NOMO-1 treated with DMSO at 0.1 percent for 48 hours (cell line): ENCODE measurements around the gene CCNJL.

Source experiments
- DNase-seq: peaks from one replicate; lab custom pipeline; 2025; ENCODE audit not compliant: unreplicated experiment; lab: John Stamatoyannopoulos, UW

CCNJL gene

DNA sequence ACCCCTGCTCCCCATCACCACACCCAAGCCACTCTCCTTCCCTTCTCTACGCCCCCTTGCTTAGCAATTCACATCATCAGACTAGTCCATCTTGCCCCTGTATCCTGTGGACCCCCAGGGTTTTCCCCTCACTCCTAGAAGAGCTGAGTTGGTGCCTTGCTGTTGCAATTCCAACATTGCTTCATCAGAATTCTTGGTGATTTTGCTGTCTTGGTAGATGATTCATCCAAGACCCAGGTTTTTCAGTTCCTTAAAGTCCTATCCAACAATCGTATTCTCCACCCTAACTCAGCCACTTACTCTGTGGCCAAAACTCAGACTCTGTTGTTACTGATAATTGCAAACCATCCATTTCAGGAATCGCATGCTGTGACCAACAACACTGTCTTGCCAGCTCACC, 21.4 kb upstream of the CCNJL start:
- DNase-seq = peak; percentile 91

DNA sequence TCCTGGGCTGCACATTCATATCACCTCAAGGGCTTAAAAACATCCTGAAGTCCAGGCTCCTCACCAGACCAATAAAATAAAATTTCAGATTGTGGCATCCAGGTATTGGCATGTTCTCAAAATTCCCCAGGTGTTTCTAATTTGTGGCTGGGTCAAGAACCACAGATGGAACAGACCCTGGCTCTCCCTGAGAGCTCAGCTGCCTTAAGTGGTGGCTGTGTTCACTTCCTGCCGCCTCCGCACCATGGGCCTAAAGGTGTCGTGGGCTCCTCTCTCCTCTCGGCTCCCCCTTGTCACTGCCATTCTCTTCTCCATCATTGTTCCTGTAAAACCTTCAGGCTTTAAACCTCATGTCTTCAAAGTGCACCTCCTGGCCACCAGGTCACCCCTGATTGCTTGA, 17.8 kb upstream of the CCNJL start:
- no peak for DNase-seq

DNA sequence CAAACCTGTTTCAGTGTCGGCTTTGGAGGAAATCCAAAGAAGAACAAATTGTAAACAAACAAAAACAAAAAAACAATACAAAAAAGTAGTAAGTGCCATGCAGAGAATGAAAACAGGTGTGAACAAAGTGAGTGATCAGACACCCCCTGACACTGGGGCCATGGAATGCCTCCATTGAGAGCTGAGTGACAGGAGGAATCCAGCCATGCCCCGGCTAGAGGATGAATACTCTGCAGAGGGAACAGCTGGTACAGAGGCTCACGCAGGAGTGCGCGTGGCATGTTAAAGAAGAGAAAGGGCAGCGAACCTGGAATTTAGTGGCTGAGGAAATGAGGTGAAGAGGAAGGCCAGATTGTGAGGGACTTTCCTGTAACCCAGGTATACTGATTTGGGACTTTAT, 15.5 kb upstream of the CCNJL start:
- no peak for DNase-seq

DNA sequence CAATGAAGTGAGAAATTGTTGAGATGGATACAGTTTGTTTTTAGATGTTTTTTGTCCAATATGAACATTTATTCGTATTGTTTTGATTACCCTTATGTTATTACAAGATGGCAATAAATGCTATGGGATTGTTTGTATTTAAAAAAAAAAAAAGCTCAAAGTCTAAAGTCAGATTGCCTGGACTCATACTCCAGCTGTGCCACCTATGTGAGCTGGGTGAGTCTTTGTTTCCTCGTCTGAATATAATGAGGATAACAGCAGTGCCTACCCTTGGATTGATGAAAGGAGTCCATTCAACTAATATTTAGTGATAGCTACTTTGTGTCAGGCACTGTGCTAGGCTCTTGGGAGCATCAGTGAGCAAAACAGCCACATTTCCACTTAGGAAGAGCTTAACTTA, 14.6 kb upstream of the CCNJL start:
- no peak for DNase-seq

DNA sequence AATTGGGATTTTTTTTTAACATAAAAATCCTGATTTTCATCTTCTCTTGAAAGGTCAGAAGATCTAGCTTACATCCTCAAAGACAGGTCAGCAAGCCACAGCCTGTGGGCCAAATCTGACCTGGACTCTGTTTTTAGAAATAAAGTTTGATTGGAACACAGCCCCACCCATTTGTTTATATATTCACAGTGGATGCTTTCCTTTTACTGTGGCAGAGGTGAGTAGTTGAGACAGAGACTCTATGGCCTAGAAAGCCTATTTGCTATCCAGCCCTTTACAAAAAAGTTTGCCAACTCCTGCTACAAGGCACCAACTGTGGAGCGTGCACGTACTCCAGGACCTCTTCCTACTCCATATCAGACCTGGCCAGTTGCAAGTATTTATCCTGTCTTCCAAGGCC, 13.4 kb upstream of the CCNJL start:
- DNase-seq = no peak

DNA sequence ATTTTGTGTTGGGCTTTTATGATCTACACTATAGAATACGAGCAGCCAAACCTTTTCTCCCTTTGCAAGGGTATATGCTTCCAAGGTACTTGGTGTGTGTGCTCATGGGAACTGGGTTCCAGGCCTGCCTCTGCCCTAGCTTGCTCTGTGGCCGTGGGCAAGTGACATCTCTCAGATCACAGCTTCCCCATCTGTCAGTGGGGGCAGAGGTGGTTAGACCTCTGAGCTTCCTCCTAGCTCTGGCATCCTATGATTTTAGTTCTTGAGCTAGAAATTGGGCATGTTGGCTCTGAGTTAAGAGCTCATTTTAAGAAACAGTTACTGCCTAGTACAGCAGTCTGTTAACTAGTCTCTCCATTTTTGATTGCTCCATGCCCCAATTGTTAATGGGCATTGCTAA, 12.5 kb upstream of the CCNJL start:
- peak; percentile 39 for DNase-seq

DNA sequence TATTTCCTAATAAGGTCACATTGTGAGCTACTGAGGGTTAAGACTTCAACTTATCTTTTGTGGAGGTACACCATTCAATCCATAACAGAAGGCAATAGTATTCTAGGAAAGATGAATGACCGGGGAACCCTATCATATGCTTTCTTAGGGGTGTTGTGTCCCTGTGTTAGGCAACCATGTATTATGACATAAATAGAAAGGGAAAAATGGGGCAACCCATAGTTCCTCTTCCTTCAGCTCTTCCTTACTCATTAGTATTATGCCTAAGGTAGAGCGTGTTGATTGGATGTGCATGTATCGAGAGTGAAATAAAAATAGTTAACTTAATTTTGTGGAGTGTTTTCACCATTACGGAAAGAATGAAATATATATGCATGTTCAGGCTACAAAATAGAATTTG, 6.0 kb upstream of the CCNJL start:
- peak; percentile 60 for DNase-seq

DNA sequence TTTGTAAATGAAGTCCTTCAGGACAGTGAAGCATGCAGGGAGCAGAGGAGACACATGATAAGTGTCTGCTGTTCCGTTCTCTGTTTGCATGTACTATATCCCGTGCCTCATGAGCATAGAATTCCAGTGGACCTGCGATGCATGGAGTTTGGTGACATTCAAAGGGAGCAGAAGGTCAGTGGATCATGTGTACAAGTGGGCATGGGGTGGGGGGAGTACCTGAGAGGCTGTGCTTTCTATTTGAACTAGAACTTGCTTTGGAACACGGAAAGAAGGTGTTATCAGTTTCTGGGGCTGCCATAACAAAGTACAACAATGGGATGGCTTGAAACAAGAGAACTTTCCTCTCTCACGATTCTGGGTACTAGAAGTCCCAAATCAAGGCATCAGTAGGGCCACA, 5.1 kb upstream of the CCNJL start:
- no peak for DNase-seq

DNA sequence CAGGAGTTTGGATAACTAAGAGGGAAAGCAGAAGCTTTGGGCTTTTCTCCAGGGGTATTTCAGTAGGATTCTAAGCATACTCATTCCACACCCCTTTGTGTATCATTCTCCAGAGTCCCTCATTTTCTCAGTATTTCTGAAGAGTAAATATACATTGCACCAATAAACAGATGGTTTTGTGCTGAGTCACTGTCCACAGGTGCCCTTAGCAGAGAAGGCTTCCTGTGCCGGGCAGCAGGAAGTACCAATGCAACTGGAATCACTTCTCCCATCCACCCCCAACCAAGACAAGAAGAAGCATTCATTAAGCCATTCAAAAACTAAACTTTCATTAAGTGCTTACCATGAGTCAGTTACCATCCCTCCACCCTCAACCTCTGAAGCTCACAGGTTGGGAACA, 3.6 kb upstream of the CCNJL start:
- DNase-seq = no peak

DNA sequence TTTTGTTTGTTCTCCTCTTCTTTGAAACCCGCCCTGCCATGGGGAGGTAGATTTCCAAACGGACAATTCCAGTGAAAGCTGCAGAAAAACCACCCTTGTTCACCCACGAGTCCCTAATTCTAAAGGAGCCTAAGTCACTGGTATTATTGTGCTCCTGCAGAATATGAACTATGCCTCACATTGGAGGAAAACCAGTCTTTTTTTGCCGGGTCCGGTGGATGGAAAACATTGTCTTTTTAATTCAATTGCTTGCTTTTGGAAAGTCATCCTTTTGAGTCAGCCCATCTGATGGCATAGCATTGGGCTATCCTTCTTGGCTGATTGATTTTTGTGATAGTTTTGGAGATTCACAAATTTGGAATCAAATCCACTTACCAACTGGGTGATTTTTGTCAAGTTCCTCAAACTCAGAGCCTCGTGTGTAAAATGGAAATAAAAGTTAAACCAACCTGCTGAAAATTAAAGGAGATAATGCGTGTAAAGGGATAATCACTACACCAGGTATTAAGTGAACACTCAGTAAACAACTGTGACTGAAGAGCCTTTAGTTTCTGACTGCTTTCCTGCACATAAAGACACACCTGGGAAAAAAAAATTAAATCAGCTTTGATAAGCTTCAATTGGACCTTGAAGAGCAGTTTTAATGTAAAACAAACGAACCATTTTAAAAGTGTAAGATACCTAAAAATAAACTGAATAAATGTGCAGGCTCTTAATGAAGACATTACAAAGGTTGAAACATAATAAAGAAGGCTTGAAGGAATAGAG, 780 bp upstream of the CCNJL start:
- no peak for DNase-seq

DNA sequence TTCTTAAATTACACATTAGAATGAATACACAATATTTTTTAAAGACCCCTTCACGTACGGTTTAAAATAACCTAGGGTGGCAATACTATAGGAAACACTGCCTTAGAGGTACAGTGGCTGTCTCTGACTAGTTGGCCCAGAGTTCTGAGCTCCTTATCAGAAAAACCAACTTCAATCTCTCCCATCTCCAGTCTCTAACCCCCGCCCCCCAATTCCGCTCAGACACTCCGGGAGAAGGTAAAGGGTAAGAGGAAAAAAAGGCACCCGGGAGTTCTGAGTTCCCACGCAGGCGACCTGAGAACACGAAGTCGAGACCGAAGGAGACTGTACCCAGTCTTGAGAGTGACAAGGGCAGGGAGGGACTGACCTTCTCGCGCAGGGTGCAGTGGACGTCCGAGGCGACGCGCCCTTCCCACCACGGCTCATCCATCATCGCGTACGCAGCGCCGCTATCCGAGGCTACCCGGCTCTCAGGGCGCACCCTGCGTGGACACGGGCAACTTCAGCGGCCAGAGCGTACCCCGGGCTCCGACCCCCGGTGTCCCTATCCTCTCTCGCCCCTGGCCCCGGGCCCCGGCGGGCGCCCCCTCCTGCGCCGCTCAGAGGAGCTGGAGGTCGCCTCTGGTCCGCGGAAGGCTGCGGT, 752 bp downstream of the CCNJL start:
- DNase-seq = no peak

DNA sequence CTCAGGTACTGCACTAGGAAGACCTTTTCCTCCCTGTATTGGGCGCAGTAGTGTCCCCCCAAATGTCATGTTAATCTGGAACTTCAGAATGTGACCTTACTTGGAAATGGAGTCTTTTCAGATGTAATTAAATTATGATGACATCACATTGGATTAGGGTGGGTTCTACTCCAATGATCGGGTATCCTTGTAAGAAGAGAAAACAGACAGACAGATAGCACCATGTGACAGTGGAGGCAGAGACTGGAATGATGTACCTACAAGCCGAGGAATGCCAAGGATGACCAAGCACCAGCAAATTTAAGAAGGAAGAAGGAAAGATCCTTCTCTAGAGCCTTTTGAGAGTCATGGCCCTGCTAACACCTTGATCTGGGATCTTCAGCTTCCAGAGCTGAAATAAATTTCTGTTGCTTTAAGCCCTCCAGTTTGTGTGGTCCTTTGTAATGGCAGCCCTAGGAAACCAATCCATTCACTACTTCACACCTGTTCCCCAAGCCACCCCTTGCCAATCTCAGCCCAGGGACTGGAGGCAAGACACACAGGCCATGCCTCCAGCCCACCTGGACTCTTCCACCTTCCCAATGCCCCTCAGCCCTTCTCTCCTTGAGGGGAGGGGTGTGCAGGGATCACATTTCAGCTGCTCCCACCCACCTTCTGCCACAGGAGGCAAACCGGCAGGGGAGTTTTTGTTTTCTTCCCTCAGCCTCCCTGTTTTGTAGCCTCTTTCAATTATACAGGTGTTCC, 1.6 kb downstream of the CCNJL start:
- no peak for DNase-seq

DNA sequence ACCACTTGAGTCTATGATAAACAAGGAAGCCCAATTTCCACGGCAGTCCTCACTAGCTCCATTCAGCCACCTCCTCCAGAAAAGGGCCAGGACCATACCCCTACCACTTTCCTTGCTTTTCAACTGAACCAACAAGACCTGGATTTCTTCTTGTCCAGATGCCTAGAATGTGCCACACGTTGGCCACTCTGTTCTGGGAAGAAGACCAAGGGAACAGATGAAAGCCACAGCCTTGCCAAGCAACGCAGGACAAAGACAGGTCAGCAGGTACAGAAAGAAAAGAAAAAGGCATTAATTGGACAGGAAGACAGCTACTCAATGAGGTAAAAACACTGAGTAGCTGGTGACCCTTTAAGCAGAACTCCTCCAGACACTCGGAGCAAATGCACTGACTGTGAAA, 2.2 kb downstream of the CCNJL start:
- no peak for DNase-seq

DNA sequence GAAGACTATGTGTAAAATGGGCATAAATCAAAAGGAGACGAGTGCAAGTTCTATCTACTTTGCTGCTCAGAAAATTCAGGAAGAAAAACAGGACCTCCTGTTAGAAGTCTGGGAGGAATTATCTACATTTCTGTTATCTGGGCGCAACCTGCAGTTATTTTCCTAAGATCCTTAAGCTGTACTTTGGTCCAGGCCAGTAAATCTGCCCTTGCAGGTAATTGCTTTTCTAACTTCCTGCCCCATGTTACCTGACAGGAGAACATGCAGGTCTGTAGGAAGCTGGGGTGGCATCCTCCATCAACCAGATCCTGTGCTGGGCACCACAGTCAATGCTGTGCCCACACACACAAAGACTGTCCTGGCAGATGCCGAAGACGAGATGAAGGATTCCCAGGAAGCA, 5.7 kb downstream of the CCNJL start:
- no peak for DNase-seq

DNA sequence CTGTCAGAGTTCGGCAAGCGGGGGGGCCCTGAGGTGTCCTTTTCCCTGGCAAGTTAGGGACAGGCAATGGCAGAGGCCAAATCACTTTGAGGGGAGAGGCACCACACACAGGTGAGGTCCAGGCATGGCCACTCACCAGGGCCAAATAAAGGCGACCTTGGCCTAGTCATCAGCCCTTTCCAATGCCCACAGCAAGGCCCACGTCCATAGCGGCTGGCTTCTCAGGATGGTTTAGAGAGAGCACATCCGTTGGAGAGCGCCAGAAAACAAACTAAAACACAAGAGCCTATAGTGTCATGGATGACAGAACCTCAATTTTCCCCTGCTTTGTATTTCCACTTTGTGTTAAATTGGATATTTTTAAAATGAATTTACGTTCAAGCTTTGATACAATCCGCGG, 7.0 kb downstream of the CCNJL start:
- DNase-seq = no peak

DNA sequence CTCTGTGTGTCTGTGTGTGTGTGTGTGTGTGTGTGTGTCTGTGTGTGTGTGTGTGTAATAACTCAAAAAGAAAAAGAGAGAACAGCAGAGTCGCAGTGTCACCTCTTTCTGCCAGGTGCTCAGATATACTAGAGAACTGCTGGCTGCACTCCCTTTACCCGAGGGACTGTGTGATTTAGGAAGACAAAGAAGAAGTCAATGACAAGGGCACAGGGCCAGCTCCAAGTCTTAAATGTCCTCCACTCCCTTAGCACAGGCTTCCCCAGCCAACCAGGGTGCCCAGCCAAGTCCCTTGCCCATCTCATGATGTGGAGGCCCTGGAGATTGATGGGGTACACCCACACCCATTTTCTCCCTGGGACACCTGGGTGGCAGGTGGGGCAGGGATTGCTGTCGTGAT, 8.7 kb downstream of the CCNJL start:
- no peak for DNase-seq

DNA sequence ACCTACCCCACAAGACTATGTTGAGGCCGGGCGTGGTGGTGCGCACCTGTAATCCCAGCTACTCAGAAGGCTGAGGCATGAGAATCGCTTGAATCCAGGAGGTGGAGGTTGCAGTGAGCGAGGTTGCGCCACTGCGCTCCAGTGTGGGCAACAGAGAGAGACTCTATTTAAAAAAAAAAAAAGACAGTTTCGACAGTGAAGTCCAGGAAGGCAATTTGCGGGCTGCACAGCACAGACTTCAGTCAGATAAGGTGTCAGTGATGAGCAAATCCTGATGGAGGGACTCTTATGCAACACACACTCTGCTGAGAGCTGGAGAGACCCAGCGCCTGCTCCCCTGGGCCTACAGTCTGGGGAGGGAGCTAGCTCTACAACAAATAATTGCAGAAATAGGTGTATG, 14.2 kb downstream of the CCNJL start:
- peak; percentile 95 for DNase-seq

DNA sequence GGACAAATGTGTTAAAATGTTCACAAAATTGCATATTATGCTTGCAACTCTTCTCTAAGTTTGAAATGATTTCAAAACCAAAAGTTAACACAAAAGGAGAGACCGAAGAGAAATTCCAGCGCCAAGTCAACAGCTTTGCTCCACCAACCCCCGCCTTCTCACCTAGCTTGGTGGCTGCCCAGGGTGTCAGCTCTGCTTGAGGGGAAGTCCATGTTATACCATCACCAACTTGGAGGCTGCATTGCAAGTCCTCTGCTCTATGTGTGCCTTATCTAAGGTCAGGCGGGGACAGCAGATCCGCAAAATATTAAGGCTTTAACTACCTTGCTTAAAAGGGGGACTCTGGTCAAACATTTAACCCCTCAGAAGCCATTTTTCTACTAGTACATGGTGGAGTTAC, 14.6 kb downstream of the CCNJL start:
- no peak for DNase-seq

DNA sequence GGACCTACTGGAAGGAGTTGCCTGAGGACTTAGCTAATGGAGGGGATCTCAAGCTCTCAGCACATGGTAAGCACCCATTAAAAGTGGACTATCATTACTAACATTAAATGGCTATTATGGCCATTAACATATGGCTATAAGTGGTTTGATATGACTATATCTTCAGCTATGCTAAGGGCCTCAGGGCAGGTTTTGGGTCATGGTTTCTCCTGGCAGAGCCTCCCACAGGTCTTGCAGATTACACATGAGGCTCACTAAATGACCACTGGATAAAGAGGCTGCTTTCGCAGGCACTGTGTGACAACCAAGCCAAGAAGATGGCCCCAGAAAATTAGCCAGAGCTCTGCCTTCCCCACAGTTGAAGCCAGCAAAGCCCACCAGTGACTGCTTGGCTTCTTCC, 15.4 kb downstream of the CCNJL start:
- DNase-seq = no peak

DNA sequence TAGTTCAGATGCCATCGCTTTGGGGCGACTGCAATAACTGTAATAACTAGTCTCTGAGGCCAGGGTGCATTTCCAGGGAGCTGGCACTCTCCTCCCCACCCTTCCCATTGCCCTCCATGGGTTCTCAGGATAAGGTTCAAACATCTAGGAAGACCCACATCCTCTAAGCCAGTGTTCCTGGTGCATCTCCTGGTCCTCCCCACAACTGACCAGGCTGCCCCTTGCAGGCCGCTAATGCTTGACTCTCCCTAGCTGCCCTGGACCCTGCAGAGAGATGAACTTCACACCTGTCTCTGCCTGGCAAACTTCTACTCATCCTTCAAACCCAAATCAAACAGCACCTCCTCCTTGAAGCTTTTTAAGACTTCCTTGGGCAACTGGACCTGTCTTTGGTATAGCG, 15.9 kb downstream of the CCNJL start:
- no peak for DNase-seq

DNA sequence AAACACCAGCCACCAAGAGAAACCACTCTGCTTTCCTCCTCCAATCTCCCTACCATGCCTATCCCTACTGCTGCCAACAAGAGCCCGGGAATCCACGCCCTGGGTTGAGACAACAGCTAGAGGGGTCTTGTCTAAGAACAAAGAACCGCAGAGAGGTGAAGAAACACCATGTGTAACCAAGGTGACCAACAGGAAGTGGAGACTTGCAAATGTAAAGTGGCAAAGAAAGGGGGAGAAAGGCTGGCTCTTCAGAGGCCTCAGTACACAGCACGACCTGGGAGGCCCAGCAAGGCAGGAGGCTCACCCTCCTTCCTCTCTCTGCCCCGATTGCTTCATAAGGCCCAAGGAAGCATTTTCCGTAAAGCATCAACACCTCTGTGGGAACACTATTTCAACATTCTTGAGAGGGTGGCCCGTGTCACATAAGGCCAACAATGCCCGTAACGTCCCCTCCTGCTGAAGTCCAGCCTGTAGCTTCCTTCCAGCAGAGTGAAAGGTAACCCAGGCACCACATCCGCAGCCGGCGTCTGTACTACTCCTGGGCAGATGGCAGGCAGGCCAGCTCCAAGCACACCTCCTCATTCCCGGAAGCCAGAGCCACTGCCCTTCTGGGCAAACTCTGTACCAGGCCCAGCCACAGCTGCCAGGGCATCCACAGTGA, 18.3 kb downstream of the CCNJL start:
- peak; percentile 89 for DNase-seq

DNA sequence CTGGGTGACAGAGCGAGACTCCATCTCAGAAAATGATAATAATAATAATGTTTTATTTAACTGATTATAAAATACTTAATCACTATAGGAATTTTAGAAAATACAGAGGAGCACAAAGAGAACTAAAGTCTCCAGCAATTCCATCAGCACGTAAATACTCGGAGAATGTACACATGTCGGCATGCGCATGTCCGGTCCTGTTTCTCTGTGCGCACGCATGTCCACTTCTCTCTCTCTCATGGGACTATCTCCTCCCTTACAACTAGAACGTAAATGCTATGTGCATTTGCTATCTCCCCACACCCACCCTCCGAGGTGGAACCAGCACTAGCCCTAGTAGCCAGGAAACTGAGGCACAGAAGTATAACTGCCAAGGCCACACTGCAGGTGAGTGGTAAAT, 19.0 kb downstream of the CCNJL start:
- no peak for DNase-seq
